ENCODE results near the gene ABI3.

The ABI3 gene

GRCh38 chr17:49191409-49191916 lies 19.0 kb upstream of the ABI3 start:
- H3K4me3 ChIP-seq (ENCODE audit: control insufficient read depth, low read depth, low read length) = peak overlapping the region; percentile 67
- no peak for DNase-seq (ENCODE audit: low read depth)
- TF ChIP-seq, protein P1, sequence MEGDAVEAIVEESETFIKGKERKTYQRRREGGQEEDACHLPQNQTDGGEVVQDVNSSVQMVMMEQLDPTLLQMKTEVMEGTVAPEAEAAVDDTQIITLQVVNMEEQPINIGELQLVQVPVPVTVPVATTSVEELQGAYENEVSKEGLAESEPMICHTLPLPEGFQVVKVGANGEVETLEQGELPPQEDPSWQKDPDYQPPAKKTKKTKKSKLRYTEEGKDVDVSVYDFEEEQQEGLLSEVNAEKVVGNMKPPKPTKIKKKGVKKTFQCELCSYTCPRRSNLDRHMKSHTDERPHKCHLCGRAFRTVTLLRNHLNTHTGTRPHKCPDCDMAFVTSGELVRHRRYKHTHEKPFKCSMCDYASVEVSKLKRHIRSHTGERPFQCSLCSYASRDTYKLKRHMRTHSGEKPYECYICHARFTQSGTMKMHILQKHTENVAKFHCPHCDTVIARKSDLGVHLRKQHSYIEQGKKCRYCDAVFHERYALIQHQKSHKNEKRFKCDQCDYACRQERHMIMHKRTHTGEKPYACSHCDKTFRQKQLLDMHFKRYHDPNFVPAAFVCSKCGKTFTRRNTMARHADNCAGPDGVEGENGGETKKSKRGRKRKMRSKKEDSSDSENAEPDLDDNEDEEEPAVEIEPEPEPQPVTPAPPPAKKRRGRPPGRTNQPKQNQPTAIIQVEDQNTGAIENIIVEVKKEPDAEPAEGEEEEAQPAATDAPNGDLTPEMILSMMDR (conservative IDR thresholded peaks at IDR 0.05; ENCODE audit: control insufficient read depth, insufficient read depth, low read depth, low read length) = no peak

- peak; percentile 86 for DNase-seq (ENCODE audit: low read depth)
- peak overlapping the region; percentile 67 for H3K4me3 ChIP-seq (ENCODE audit: control insufficient read depth, low read depth, low read length)
- TF ChIP-seq, protein P1 (conservative IDR thresholded peaks at IDR 0.05; ENCODE audit: control insufficient read depth, insufficient read depth, low read depth, low read length) = peak; percentile 27
These were observed 18.4 kb upstream of the ABI3 start for GRCh38 chr17:49191917-49192741.

- DNase-seq (ENCODE audit: low read depth) = peak; percentile 73
- H3K4me3 ChIP-seq (ENCODE audit: control insufficient read depth, low read depth, low read length) = peak overlapping the region; percentile 67
- TF ChIP-seq, protein P1 (conservative IDR thresholded peaks at IDR 0.05; ENCODE audit: control insufficient read depth, insufficient read depth, low read depth, low read length) = no peak
These were observed 16.8 kb upstream of the ABI3 start for GRCh38 chr17:49193513-49194296.

DNA sequence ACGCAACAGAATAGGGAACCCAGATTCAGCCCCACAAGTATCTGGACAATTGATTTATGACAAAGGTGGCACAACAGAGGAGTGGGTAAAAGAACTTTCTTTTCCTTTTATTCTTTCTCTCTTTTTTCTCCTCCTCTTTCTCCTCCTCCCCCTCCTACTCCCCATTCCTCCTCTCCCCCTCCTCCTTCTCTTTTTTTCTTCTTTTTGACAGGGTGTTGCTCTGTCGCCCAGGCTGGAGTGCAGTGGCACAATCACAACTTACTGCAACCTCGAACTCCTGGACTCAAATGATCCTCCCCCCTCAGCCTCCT lies 16.3 kb upstream of the ABI3 start:
- TF ChIP-seq, protein P1 (conservative IDR thresholded peaks at IDR 0.05; ENCODE audit: control insufficient read depth, insufficient read depth, low read depth, low read length) = no peak

GRCh38 chr17:49195751-49196150 lies 14.8 kb upstream of the ABI3 start:
- DNase-seq (ENCODE audit: low read depth) = no peak
- H3K4me3 ChIP-seq (ENCODE audit: control insufficient read depth, low read depth, low read length) = no peak overlapping the region
- TF ChIP-seq, protein P1 (conservative IDR thresholded peaks at IDR 0.05; ENCODE audit: control insufficient read depth, insufficient read depth, low read depth, low read length) = no peak

More for the DNA sequence above, 16.3 kb upstream of the ABI3 start:
- no peak for DNase-seq (ENCODE audit: low read depth)
- no peak overlapping the region for H3K4me3 ChIP-seq (ENCODE audit: control insufficient read depth, low read depth, low read length)

- TF ChIP-seq, protein P1 (conservative IDR thresholded peaks at IDR 0.05; ENCODE audit: control insufficient read depth, insufficient read depth, low read depth, low read length) = no peak
- H3K4me3 ChIP-seq (ENCODE audit: control insufficient read depth, low read depth, low read length) = no peak overlapping the region
- no peak for DNase-seq (ENCODE audit: low read depth)
These were observed 14.0 kb upstream of the ABI3 start for GRCh38 chr17:49196520-49196919.

Data from fibroblast of mammary gland (primary cell).